Activated naive CD4-positive, alpha-beta T cell treated with anti-CD3 and anti-CD28 coated beads, Interleukin-2, amount 50 U/mL, for 24 hours (primary cell): ENCODE results near the gene PLOD1.
A peak's percentile ranks its signal among the peaks of the same experiment; 100 is the strongest.
"Not testable (repeated sequence)": the region's sequence is repeated elsewhere in the genome, so short reads cannot be mapped to it uniquely, and the experiment has no call there.

Source experiments
- H3K27ac Mint-ChIP-seq: one replicate; pipeline ENCODE4 v1.8.0; 2021; ENCODE audit warnings: mild to moderate bottlenecking, mixed read lengths
- H3K27me3 Mint-ChIP-seq: one replicate; pipeline ENCODE4 v1.8.0; 2021; ENCODE audit warnings: mixed read lengths
- H3K36me3 Mint-ChIP-seq: one replicate; pipeline ENCODE4 v1.8.0; 2021; ENCODE audit warnings: mixed read lengths
- H3K4me1 Mint-ChIP-seq: one replicate; pipeline ENCODE4 v1.8.0; 2021; ENCODE audit warnings: mixed read lengths
- H3K4me3 Mint-ChIP-seq: one replicate; pipeline ENCODE4 v1.8.0; 2021; ENCODE audit warnings: mild to moderate bottlenecking, mixed read lengths
- H3K9me3 Mint-ChIP-seq: one replicate; pipeline ENCODE4 v1.8.0; 2021; ENCODE audit warnings: mixed read lengths

Gene PLOD1

DNA sequence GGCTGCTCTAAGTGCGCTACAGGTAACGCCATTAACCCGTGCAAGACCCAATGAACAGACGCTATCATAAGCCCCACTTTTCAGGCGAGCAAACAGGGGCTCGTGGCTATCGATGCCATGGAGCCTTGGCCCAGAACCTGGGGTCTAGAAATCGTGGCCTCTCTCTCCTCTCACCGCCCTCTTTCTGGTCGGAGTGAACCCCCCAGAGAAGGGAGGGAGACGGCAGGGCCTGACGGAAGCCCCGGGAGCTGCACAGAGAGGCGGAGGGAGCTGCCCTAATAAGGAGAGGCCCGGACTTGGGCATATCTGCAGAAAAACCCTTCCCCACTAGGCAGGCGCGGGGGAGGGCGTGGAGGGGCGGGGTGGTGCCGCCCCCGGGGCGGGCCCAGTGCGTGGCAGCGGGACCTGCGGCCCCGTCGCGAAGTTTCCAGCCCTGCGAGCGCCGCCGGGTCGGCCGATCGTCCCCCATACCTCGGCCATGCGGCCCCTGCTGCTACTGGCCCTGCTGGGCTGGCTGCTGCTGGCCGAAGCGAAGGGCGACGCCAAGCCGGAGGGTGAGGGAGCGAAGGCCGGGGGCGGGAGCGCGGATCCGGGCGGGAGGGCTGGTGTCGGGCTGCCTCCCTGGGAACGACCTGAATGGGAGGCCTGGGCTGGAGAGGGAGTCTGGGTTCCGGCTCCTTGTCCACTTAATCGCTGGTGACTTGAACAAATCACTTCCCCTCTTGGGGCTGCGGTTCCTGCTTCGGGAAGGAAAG, at the start of gene PLOD1:
Gene PLOD1, plus strand, starts transcription at position 416 of the 755 bp plus-strand sequence. Its CDS starts 63 bp downstream, at position 479.
- Mint-ChIP-seq H3K9me3 (no peaks in the 10 kb centered on the region), H3K4me1 (no peaks in the 10 kb centered on the region), H3K27me3 (no peaks in the 10 kb centered on the region), H3K27ac (no peak within 1 kb of the TSS), H3K36me3 (no peaks in the 10 kb centered on the region), H3K4me3 (peak within 1 kb of the TSS; percentile 81)

GRCh38 chr1:11885916-11886315, 48.6 kb upstream of the PLOD1 start:
- H3K4me1 Mint-ChIP-seq, result no peaks in the 10 kb centered on the region
- no peak overlapping the region for H3K4me3 Mint-ChIP-seq
- no peaks in the 10 kb centered on the region for H3K9me3 Mint-ChIP-seq
- H3K36me3 Mint-ChIP-seq, result no peaks in the 10 kb centered on the region
- peaks cover 3% of the 10 kb centered on the region for H3K27me3 Mint-ChIP-seq
- no peak overlapping the region for H3K27ac Mint-ChIP-seq

DNA sequence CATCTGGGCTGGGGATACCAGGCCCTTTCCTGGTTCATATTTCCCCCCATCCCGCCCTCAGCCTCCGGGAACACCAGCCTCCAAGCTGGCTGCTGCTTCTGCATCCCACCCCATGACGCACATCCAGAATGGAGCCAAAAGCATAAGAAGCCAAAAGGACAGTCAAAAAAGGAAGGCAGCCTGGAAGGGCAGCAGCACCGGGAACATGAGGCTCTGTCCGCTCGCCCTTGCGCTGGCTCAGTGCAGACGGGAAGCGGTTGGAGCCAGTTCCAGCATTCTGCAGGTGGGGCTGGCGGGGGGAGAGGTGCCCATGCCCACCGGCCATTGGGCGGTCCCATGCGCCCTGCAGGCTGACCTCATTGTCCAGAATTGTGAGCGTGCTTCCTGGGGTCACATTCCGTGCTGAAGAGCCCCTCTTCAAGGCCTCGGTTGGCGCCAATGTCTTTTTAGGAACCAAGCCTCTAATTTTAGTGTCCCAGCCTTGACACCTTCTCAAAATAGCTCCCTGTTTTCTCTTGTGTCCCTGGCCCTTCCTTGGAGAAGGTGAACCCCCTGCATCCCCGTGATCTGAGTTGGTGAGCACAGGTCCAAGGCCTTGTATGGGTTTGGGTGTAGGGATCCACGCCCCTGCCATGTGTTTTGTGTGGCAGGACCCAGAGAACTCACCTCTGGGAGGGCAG, 47.4 kb upstream of the PLOD1 start:
- Mint-ChIP-seq H3K4me3 (no peak overlapping the region), H3K36me3 (no peaks in the 10 kb centered on the region), H3K27ac (no peak overlapping the region), H3K27me3 (no peaks in the 10 kb centered on the region), H3K9me3 (no peaks in the 10 kb centered on the region), H3K4me1 (no peaks in the 10 kb centered on the region)

GRCh38 chr1:11887666-11888007, 46.9 kb upstream of the PLOD1 start:
- H3K36me3 Mint-ChIP-seq, result no peaks in the 10 kb centered on the region
- no peak overlapping the region for H3K27ac Mint-ChIP-seq
- no peaks in the 10 kb centered on the region for H3K9me3 Mint-ChIP-seq
- H3K27me3 Mint-ChIP-seq, result peaks cover 4% of the 10 kb centered on the region
- no peak overlapping the region for H3K4me3 Mint-ChIP-seq
- no peaks in the 10 kb centered on the region for H3K4me1 Mint-ChIP-seq

- Mint-ChIP-seq H3K9me3 (no peaks in the 10 kb centered on the region), H3K27me3 (peaks cover 4% of the 10 kb centered on the region), H3K4me1 (no peaks in the 10 kb centered on the region), H3K27ac (no peak overlapping the region), H3K36me3 (no peaks in the 10 kb centered on the region), H3K4me3 (no peak overlapping the region)
These were observed 46.2 kb upstream of the PLOD1 start for GRCh38 chr1:11888206-11888876.

- no peak overlapping the region for H3K4me3 Mint-ChIP-seq
- no peak overlapping the region for H3K27ac Mint-ChIP-seq
- H3K27me3 Mint-ChIP-seq, result peaks cover 5% of the 10 kb centered on the region
- no peaks in the 10 kb centered on the region for H3K9me3 Mint-ChIP-seq
- no peaks in the 10 kb centered on the region for H3K4me1 Mint-ChIP-seq
- H3K36me3 Mint-ChIP-seq, result no peaks in the 10 kb centered on the region
These were observed 45.7 kb upstream of the PLOD1 start for GRCh38 chr1:11888877-11889208.

DNA sequence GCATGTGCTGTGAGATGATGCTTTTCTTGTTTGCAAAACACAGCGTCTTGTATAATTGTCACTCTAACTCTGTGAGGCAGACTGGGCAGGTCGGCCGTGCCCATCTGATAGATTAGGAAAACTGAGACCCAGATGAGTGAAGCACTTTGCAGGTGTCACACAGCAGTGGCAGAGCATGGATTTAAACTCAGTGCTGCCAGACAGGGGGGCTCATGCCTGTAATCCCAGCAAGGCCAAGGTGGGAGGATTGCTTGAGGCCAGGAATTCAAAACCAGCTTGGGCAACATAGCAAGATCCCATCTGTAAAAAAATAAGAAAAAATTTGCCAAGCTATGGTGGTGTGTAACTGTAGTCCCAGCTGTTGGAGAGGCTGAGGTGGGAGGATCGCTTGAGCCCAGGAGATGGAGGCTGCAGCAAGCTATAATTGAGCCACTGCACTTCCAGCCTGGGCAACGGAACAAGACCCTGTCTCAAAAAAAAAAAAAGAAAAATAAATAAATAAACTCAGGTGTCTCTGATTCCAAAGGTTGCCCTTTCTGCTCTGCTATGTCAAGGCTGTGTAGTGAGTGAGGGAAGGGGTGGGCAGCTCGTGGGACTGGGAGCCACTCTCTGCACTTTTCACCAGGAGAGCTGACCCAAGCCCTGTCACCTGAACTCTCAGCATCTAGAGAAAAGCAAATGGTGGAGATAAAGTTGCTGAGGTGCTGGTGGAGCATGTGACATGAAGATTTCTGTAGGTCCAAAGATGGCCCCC, 42.9 kb upstream of the PLOD1 start:
- Mint-ChIP-seq H3K27ac (no peak overlapping the region), H3K27me3 (peaks cover 10% of the 10 kb centered on the region), H3K4me3 (no peak overlapping the region)

GRCh38 chr1:11893907-11894251, 40.6 kb upstream of the PLOD1 start:
- Mint-ChIP-seq H3K4me1 (no peaks in the 10 kb centered on the region), H3K27ac (no peak overlapping the region), H3K4me3 (no peak overlapping the region), H3K27me3 (peaks cover 21% of the 10 kb centered on the region), H3K36me3 (no peaks in the 10 kb centered on the region), H3K9me3 (no peaks in the 10 kb centered on the region)

More for the DNA sequence above, 42.9 kb upstream of the PLOD1 start:
- Mint-ChIP-seq H3K4me1 (no peaks in the 10 kb centered on the region), H3K36me3 (no peaks in the 10 kb centered on the region), H3K9me3 (no peaks in the 10 kb centered on the region)

- H3K4me1 Mint-ChIP-seq, H3K27ac Mint-ChIP-seq, H3K9me3 Mint-ChIP-seq, H3K36me3 Mint-ChIP-seq, H3K4me3 Mint-ChIP-seq: not testable (repeated sequence)
- peaks cover 25% of the 10 kb centered on the region for H3K27me3 Mint-ChIP-seq
These were observed 40.0 kb upstream of the PLOD1 start for GRCh38 chr1:11894501-11894900.

DNA sequence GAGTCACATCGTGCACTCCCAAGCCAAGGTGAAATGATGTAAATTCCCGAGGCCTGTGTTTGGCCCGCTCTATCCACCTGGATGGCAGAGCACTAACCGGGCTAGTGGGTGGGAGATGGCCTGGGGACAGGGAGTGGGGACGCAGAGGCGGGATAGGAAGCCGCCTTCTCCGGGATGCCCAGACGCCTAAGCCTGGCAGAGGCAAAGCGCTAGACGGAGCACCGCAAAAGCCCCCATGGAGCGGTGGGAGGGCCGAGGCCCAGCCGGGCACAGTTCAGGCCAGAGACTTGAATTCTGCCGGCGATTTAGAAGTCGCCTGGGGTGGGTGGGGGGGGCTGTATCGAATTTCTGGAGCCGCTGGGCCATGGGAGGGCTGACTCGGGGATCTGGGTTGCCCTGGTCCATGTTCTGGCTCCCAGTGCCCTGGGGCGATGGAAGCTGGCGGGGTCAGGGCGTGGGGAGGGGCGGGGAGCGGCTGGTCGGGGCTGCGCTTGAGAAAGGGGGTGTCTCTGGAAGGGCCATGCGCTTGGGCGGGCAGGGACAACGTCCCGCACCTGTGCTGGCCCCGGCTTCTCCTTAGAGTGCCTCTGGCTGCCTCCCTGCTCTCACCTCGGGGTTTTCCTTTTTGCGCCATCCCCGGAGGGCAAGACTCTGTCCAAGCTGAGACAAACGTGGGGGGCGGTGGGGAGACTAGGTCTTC, 36.3 kb upstream of the PLOD1 start:
- Mint-ChIP-seq H3K27me3 (peaks cover 28% of the 10 kb centered on the region), H3K36me3 (no peaks in the 10 kb centered on the region), H3K4me1 (no peaks in the 10 kb centered on the region), H3K9me3 (no peaks in the 10 kb centered on the region), H3K27ac (no peak overlapping the region), H3K4me3 (no peak overlapping the region)

GRCh38 chr1:11898831-11899467, 35.6 kb upstream of the PLOD1 start:
- H3K4me3 Mint-ChIP-seq, result no peak overlapping the region
- H3K27me3 Mint-ChIP-seq, result peaks cover 26% of the 10 kb centered on the region
- no peak overlapping the region for H3K27ac Mint-ChIP-seq
- H3K36me3 Mint-ChIP-seq, result no peaks in the 10 kb centered on the region
- H3K4me1 Mint-ChIP-seq, result no peaks in the 10 kb centered on the region
- no peaks in the 10 kb centered on the region for H3K9me3 Mint-ChIP-seq

- Mint-ChIP-seq H3K4me1 (peaks cover 17% of the 10 kb centered on the region), H3K27me3 (peaks cover 22% of the 10 kb centered on the region)
- not testable (repeated sequence) for H3K36me3 Mint-ChIP-seq, H3K9me3 Mint-ChIP-seq, H3K27ac Mint-ChIP-seq, H3K4me3 Mint-ChIP-seq
These were observed 33.1 kb upstream of the PLOD1 start for GRCh38 chr1:11901446-11901845.

DNA sequence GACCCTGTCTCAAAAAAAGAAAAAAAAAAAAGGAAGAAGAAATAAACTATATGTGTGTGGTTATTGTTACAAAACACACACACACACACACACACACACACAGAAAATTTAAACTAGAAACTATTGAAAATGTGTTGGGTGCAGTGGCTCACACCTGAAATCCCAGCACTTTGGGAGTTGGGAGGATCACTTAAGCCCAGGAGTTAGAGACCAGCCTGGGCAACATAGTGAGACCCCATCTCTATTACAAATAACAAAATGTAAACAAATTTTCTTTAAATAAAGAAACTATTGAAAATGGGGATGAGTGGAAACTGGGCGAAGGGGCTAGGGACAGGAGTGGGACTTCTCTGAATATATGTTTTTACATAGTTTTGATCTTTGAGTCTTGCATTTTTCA, 31.3 kb upstream of the PLOD1 start:
- Mint-ChIP-seq H3K9me3 (no peaks in the 10 kb centered on the region), H3K27me3 (peaks cover 11% of the 10 kb centered on the region), H3K36me3 (no peaks in the 10 kb centered on the region), H3K4me1 (peaks cover 26% of the 10 kb centered on the region), H3K4me3 (no peak overlapping the region), H3K27ac (no peak overlapping the region)

DNA sequence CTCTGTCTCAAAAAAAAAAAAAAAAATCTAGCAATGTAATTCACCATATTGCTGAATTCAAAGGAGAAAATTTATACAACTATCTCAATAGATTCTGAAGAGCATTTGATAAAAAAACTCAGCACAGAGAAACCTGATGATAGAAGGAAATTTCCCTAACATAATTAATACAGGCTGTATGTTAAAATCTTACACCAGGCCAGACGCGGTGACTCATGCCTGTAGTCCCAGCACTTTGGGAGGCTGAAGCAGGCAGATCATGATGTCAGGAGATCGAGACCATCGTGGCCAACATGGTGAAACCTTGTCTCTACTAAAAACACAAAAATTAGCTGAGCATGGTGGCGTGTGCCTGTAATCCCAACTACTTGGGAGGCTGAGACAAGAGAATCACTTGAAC, 30.4 kb upstream of the PLOD1 start:
- not testable (repeated sequence) for H3K4me3 Mint-ChIP-seq, H3K36me3 Mint-ChIP-seq, H3K27me3 Mint-ChIP-seq, H3K9me3 Mint-ChIP-seq
- Mint-ChIP-seq H3K4me1 (peaks cover 26% of the 10 kb centered on the region), H3K27ac (peak overlapping the region; percentile 55)

DNA sequence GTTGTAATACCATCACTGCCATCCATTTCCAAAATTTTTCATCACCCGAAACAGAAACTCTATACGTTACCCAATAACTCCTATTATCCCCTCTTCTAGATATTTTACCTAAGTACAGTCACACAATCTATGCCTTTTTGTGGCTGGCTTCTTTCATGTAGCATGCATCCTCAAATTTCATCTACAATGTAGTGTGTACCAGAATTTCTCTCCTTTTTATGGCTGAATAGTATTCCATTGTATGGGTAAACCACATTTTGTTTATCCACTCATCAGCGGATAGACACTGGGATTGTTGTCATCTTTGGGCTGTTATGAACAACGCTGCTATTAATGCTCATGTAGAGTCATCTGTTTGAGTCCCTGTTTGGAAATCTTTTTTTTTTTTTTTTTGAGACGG, 29.5 kb upstream of the PLOD1 start:
- no peaks in the 10 kb centered on the region for H3K36me3 Mint-ChIP-seq
- H3K4me1 Mint-ChIP-seq, result peaks cover 29% of the 10 kb centered on the region
- H3K9me3 Mint-ChIP-seq, result no peaks in the 10 kb centered on the region
- H3K27me3 Mint-ChIP-seq, result peaks cover 4% of the 10 kb centered on the region
- H3K4me3 Mint-ChIP-seq, result no peak overlapping the region
- H3K27ac Mint-ChIP-seq, result no peak overlapping the region
